GM13977 (cell line): Measurements from ENCODE around the gene LSM11.

Source experiments
- DNase-seq: peaks from one replicate; pipeline ENCODE4 v3.0.0; 2012; ENCODE audit warnings: low spot score
- in situ Hi-C: fragments of 300-500 bp; cut with MboI; formaldehyde crosslinking; loops from one replicate; pipeline ENCODE4 v1.12.0; 2022; ENCODE audit warnings: low sequenced_read_pairs, low pct_unique_long_range_greater_than_20kb, mixed read lengths, inconsistent platforms; ENCODE audit not compliant: unreplicated experiment
- TF ChIP-seq, protein P1 (sequence below): IDR thresholded peaks from 2 replicates; pipeline ENCODE4 v1.5.1; 2012; ENCODE audit warnings: mild to moderate bottlenecking, control low read depth; ENCODE audit not compliant: insufficient read depth; ENCODE audit errors: extremely low read depth, missing control alignments

LSM11 gene

GRCh38 chr5:157729858-157730257 is 13.7 kb upstream of the LSM11 start:
- DNase-seq, result peak; percentile 75
- TF ChIP-seq, protein P1, sequence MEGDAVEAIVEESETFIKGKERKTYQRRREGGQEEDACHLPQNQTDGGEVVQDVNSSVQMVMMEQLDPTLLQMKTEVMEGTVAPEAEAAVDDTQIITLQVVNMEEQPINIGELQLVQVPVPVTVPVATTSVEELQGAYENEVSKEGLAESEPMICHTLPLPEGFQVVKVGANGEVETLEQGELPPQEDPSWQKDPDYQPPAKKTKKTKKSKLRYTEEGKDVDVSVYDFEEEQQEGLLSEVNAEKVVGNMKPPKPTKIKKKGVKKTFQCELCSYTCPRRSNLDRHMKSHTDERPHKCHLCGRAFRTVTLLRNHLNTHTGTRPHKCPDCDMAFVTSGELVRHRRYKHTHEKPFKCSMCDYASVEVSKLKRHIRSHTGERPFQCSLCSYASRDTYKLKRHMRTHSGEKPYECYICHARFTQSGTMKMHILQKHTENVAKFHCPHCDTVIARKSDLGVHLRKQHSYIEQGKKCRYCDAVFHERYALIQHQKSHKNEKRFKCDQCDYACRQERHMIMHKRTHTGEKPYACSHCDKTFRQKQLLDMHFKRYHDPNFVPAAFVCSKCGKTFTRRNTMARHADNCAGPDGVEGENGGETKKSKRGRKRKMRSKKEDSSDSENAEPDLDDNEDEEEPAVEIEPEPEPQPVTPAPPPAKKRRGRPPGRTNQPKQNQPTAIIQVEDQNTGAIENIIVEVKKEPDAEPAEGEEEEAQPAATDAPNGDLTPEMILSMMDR, result no peak
- in situ Hi-C loops, result loop anchor here (25.0 kb wide), 1 partner anchor 393 kb away; a partner anchor contains a TSS

- TF ChIP-seq, protein P1, result no peak
- no peak for DNase-seq
- in situ Hi-C loops, result loop anchor here (25.0 kb wide), 1 partner anchor 394 kb away; a partner anchor contains a TSS
Measured at GRCh38 chr5:157730900-157731271, 12.6 kb upstream of the LSM11 start.

- in situ Hi-C loops, result loop anchor here (25.0 kb wide), 1 partner anchor 394 kb away; a partner anchor contains a TSS
- peak; percentile 90 for DNase-seq
- TF ChIP-seq, protein P1, result no peak
Measured at GRCh38 chr5:157731272-157732129, 12.0 kb upstream of the LSM11 start, which contains the start of gene THG1L. Gene THG1L, plus strand, starts transcription at chr5:157731420. Its CDS starts 21 bp downstream, at chr5:157731441.

DNA sequence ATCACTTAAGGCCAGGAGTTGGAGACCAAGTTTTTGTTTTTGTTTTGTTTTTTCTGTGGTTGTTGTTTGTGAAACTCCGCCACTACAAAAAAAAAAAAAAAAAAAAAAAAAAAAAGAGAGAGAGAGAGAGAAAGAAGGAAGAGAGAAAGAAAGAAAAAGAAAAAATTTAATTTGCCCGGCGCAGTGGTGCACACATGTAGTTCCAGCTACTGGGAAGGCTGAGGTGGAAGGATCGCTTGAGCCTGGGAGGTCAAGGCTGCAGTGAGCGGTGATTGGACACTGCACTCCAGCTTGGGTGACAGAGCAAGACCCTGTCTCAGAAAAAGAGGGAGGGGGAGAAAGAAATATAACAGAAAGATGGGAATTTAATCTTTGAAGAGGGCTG is 11.4 kb upstream of the LSM11 start:
- TF ChIP-seq, protein P1, result no peak
- DNase-seq, result no peak
- in situ Hi-C loops, result loop anchor here (25.0 kb wide), 1 partner anchor 395 kb away; a partner anchor contains a TSS

GRCh38 chr5:157732596-157733262 is 10.8 kb upstream of the LSM11 start:
- in situ Hi-C loops, result loop anchor here (25.0 kb wide), 1 partner anchor 395 kb away; a partner anchor contains a TSS
- no peak for DNase-seq
- TF ChIP-seq, protein P1, result no peak

DNA sequence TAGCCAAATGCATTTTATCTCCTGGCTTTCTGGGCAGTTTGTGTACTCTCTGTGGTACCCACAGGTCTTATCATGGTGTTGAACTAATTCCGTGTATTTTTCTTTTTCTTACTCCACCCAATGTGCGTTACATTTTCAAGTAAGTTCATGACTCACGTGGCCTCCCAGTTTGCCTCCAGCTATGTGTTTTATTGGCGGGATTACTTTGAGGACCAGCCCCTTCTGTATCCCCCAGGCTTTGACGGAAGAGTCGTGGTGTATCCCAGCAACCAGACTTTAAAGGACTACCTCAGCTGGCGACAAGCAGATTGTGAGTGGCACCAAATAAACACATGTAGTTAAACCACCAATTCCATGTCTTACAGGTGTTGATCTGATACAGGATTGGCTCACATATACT is 9.1 kb upstream of the LSM11 start:
- in situ Hi-C loops, result loop anchor here (25.0 kb wide), 1 partner anchor 397 kb away; a partner anchor contains a TSS
- TF ChIP-seq, protein P1, result no peak
- no peak for DNase-seq
